GM23248 (cell line): ENCODE results near the gene ACACA.

ENCODE experiments used
- EZH2 ChIP-seq: fragments of 200-600 bp; sonication (generic); IDR thresholded peaks from 2 replicates; pipeline ENCODE4 v1.6.1; 2018; ENCODE audit warnings: antibody characterized with exemption, mild to moderate bottlenecking; ENCODE audit not compliant: insufficient read depth, poor library complexity, severe bottlenecking
- EZH2phosphoT487 ChIP-seq: fragments of 200-600 bp; sonication (generic); IDR thresholded peaks from 2 replicates; pipeline ENCODE4 v1.6.1; 2018; ENCODE audit warnings: antibody characterized with exemption, moderate library complexity, mild to moderate bottlenecking, low read depth; ENCODE audit not compliant: insufficient read depth

GRCh38 chr17:37305406-37305905, 101.2 kb downstream of the ACACA start:
- TF ChIP-seq EZH2 (no peak), EZH2phosphoT487 (no peak)
